WTC11 (cell line): ENCODE measurements around the gene TENT5A.

Source experiments
- ESRRA ChIP-seq: sonication (generic); formaldehyde crosslinking; IDR thresholded peaks from 2 replicates; pipeline ENCODE4 v1.8.1; 2022; ENCODE audit warnings: mild to moderate bottlenecking, missing genetic modification reagents, borderline replicate concordance
- FOXJ3 ChIP-seq: sonication (generic); formaldehyde crosslinking; IDR thresholded peaks from 2 replicates; pipeline ENCODE4 v1.9.0; 2021; ENCODE audit warnings: missing genetic modification reagents, mild to moderate bottlenecking, borderline replicate concordance
- SMAD4 ChIP-seq: sonication (generic); formaldehyde crosslinking; IDR thresholded peaks from 2 replicates; pipeline ENCODE4 v1.8.0; 2022; ENCODE audit warnings: mild to moderate bottlenecking, missing genetic modification reagents
- SP1 ChIP-seq: sonication (generic); formaldehyde crosslinking; conservative IDR thresholded peaks from 2 replicates; pipeline ENCODE4 v1.8.1; 2022; ENCODE audit warnings: missing genetic modification reagents
- ZBTB21 ChIP-seq: sonication (generic); formaldehyde crosslinking; IDR thresholded peaks from 2 replicates; pipeline ENCODE4 v1.8.1; 2023; ENCODE audit warnings: mild to moderate bottlenecking, missing genetic modification reagents, borderline replicate concordance
- ZNF232 ChIP-seq: sonication (generic); formaldehyde crosslinking; IDR thresholded peaks from 2 replicates; pipeline ENCODE4 v1.8.0; 2022; ENCODE audit warnings: mild to moderate bottlenecking, missing genetic modification reagents
- ZNF263 ChIP-seq: sonication (generic); formaldehyde crosslinking; IDR thresholded peaks from 2 replicates; pipeline ENCODE4 v1.8.1; 2022; ENCODE audit warnings: low read depth, mild to moderate bottlenecking, moderate library complexity, missing genetic modification reagents
- ZNF416 ChIP-seq: fragments of 250-450 bp; sonication (Bioruptor Pico); IDR thresholded peaks from 2 replicates; pipeline ENCODE4 v1.9.0; 2021; ENCODE audit warnings: mild to moderate bottlenecking, inconsistent platforms
- TF ChIP-seq, protein P1 (sequence below): fragments of 200-600 bp; IDR thresholded peaks from 2 replicates; pipeline ENCODE4 v1.8.0; 2022; ENCODE audit warnings: antibody characterized with exemption
- TF ChIP-seq, protein P2 (sequence below): sonication (generic); formaldehyde crosslinking; IDR thresholded peaks from 2 replicates; pipeline ENCODE4 v1.8.0; 2022; ENCODE audit warnings: mild to moderate bottlenecking, missing genetic modification reagents
- TF ChIP-seq, protein P3 (sequence below): sonication (generic); formaldehyde crosslinking; IDR thresholded peaks from 2 replicates; pipeline ENCODE4 v1.8.1; 2023; ENCODE audit warnings: mild to moderate bottlenecking, missing genetic modification reagents, moderate library complexity

DNA sequence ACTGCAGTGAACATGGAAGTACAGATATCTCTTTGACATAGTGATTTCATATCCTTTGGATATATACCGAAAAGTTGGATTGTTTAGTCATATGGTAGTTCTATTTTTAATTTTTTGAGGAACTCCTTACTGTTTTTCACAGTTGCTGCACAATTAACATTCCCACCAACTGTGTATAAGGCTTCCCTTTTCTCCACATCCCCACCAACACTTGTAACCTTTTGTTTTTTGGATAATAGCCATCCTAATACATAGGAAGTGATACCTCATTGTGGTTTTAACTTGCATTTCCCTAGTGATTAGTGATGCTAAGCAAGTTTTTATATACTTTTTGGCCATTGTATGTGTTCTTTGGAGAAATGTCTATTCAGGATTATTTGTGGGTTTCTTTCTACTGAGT is 45.1 kb upstream of the TENT5A start:
- no peak for TF ChIP-seq FOXJ3 (CRISPR knock-in tag)
- TF ChIP-seq ESRRA (CRISPR knock-in tag), result no peak
- no peak for TF ChIP-seq SP1 (CRISPR knock-in tag)
- TF ChIP-seq, protein P1, sequence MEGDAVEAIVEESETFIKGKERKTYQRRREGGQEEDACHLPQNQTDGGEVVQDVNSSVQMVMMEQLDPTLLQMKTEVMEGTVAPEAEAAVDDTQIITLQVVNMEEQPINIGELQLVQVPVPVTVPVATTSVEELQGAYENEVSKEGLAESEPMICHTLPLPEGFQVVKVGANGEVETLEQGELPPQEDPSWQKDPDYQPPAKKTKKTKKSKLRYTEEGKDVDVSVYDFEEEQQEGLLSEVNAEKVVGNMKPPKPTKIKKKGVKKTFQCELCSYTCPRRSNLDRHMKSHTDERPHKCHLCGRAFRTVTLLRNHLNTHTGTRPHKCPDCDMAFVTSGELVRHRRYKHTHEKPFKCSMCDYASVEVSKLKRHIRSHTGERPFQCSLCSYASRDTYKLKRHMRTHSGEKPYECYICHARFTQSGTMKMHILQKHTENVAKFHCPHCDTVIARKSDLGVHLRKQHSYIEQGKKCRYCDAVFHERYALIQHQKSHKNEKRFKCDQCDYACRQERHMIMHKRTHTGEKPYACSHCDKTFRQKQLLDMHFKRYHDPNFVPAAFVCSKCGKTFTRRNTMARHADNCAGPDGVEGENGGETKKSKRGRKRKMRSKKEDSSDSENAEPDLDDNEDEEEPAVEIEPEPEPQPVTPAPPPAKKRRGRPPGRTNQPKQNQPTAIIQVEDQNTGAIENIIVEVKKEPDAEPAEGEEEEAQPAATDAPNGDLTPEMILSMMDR, result no peak
- TF ChIP-seq, protein P2, sequence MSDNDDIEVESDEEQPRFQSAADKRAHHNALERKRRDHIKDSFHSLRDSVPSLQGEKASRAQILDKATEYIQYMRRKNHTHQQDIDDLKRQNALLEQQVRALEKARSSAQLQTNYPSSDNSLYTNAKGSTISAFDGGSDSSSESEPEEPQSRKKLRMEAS, result no peak
- TF ChIP-seq, protein P3, sequence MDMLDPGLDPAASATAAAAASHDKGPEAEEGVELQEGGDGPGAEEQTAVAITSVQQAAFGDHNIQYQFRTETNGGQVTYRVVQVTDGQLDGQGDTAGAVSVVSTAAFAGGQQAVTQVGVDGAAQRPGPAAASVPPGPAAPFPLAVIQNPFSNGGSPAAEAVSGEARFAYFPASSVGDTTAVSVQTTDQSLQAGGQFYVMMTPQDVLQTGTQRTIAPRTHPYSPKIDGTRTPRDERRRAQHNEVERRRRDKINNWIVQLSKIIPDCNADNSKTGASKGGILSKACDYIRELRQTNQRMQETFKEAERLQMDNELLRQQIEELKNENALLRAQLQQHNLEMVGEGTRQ, result no peak
- no peak for TF ChIP-seq ZNF416 (CRISPR knock-in tag)
- TF ChIP-seq ZBTB21 (CRISPR knock-in tag), result no peak
- no peak for TF ChIP-seq ZNF263 (CRISPR knock-in tag)
- no peak for TF ChIP-seq ZNF232 (CRISPR knock-in tag)
- TF ChIP-seq SMAD4 (CRISPR knock-in tag), result no peak
